GM23338 (cell line): ENCODE data around the gene CCNY.

ENCODE experiments used
- CREB1 ChIP-seq: fragments of 250-450 bp; sonication (Bioruptor Pico); IDR thresholded peaks from 2 replicates; pipeline ENCODE4 v1.5.0; 2020; ENCODE audit warnings: low read depth, mild to moderate bottlenecking, moderate library complexity
- EZH2 ChIP-seq: fragments of 200-600 bp; sonication (generic); IDR thresholded peaks from one replicate; pipeline ENCODE4 v1.8.0; 2017; ENCODE audit warnings: antibody characterized with exemption, mild to moderate bottlenecking, low read depth; ENCODE audit not compliant: unreplicated experiment
- EZH2phosphoT487 ChIP-seq: fragments of 200-600 bp; sonication (generic); IDR thresholded peaks from one replicate; pipeline ENCODE4 v1.8.1; 2018; ENCODE audit warnings: antibody characterized with exemption; ENCODE audit not compliant: unreplicated experiment
- JUNB ChIP-seq: IDR thresholded peaks from one replicate; pipeline ENCODE4 v1.6.1; 2016; ENCODE audit warnings: antibody characterized with exemption; ENCODE audit not compliant: unreplicated experiment
- POLR2AphosphoS5 ChIP-seq: IDR thresholded peaks from 2 replicates; pipeline ENCODE4 v1.6.1; 2016; ENCODE audit warnings: antibody characterized with exemption, low read depth
- STAT1 ChIP-seq: IDR thresholded peaks from one replicate; pipeline ENCODE4 v1.6.1; 2016; ENCODE audit warnings: antibody characterized with exemption; ENCODE audit not compliant: unreplicated experiment
- ZNF114 ChIP-seq: fragments of 250-450 bp; sonication (Bioruptor Pico); IDR thresholded peaks from 2 replicates; pipeline ENCODE4 v1.5.0; 2020; ENCODE audit warnings: mild to moderate bottlenecking, moderate library complexity
- TF ChIP-seq, protein P1 (sequence below), 2 experiments: fragments of 200-600 bp in 1 of 2; sonication (generic) in 1 of 2; conservative IDR thresholded peaks; 2 replicates each; pipeline versions ENCODE4 v1.5.1 to v1.6.1; 2016 to 2017; ENCODE audit warnings: antibody characterized with exemption in 2 of 2, low read depth in 2 of 2, mild to moderate bottlenecking in 2 of 2, moderate library complexity in 1 of 2
- TF ChIP-seq, protein P2 (sequence below): IDR thresholded peaks from one replicate; pipeline ENCODE4 v1.6.1; 2018; ENCODE audit warnings: antibody characterized with exemption; ENCODE audit not compliant: unreplicated experiment

DNA sequence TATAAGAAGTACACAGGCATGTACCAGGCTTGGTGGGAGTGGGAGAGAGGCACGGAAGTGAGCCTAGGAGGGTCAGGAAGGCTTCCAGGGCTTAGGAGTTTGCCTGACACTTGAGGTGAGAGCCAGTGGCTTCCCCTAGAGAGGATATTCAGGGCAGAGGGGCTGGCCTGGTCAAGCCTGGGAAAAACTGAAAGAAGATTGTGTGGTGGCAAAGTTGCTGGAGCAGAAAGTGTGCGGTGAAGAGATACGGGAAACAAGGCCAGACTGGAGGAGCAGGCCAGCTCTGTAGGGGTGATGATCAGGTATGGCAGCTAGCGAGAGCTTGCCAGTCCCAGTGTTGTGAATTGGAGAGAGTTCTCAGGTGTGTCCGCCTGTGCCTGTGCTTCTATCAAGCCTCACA, 129.9 kb downstream of the CCNY start:
- TF ChIP-seq, protein P1, sequence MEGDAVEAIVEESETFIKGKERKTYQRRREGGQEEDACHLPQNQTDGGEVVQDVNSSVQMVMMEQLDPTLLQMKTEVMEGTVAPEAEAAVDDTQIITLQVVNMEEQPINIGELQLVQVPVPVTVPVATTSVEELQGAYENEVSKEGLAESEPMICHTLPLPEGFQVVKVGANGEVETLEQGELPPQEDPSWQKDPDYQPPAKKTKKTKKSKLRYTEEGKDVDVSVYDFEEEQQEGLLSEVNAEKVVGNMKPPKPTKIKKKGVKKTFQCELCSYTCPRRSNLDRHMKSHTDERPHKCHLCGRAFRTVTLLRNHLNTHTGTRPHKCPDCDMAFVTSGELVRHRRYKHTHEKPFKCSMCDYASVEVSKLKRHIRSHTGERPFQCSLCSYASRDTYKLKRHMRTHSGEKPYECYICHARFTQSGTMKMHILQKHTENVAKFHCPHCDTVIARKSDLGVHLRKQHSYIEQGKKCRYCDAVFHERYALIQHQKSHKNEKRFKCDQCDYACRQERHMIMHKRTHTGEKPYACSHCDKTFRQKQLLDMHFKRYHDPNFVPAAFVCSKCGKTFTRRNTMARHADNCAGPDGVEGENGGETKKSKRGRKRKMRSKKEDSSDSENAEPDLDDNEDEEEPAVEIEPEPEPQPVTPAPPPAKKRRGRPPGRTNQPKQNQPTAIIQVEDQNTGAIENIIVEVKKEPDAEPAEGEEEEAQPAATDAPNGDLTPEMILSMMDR (conservative IDR thresholded peaks at IDR 0.05; ENCODE audit: low read depth in 2 of 2): no peak
- TF ChIP-seq, protein P2, sequence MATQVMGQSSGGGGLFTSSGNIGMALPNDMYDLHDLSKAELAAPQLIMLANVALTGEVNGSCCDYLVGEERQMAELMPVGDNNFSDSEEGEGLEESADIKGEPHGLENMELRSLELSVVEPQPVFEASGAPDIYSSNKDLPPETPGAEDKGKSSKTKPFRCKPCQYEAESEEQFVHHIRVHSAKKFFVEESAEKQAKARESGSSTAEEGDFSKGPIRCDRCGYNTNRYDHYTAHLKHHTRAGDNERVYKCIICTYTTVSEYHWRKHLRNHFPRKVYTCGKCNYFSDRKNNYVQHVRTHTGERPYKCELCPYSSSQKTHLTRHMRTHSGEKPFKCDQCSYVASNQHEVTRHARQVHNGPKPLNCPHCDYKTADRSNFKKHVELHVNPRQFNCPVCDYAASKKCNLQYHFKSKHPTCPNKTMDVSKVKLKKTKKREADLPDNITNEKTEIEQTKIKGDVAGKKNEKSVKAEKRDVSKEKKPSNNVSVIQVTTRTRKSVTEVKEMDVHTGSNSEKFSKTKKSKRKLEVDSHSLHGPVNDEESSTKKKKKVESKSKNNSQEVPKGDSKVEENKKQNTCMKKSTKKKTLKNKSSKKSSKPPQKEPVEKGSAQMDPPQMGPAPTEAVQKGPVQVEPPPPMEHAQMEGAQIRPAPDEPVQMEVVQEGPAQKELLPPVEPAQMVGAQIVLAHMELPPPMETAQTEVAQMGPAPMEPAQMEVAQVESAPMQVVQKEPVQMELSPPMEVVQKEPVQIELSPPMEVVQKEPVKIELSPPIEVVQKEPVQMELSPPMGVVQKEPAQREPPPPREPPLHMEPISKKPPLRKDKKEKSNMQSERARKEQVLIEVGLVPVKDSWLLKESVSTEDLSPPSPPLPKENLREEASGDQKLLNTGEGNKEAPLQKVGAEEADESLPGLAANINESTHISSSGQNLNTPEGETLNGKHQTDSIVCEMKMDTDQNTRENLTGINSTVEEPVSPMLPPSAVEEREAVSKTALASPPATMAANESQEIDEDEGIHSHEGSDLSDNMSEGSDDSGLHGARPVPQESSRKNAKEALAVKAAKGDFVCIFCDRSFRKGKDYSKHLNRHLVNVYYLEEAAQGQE: no peak
- TF ChIP-seq EZH2 (no peak), EZH2phosphoT487 (no peak), POLR2AphosphoS5 (no peak), ZNF114 (CRISPR knock-in tag) (no peak), CREB1 (CRISPR knock-in tag) (no peak), STAT1 (no peak), JUNB (no peak)
